Measurements from ENCODE around the gene PCK2.

DNA sequence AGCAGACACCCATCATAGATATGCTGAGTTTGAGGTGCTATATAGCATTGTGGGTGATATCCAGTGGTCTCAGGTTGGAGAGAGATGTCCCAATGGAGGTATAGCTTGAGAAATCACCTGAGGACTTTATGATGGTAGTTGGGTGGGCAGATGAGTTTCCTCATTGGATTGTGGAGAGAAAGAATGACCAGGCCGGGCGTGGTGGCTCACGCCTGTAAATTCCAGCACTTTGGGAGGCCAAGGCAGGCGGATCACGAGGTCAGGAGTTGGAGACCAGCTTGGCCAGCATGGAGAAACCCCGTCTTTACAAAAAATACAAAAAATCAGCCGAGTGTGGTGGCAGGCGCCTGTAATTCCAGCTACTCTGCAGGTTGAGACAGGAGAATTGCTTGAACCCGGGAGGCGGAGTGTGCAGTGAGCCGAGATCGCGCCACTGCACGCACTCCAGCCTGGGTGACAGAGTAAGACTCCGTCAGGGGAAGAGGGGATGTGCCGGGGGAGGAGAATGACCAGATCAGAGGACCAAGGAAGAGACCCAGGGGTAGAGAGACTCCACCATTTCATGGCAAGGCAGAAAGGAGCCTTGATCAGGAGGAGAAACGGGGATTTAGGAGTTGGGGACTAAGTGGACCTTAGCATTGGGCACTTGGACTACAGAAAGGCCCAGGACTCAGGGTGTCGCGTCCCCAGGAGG, 757 bp upstream of the PCK2 start:
- TF ChIP-seq POLR2A (IDR thresholded peaks at IDR 0.05), result no peak
- TF ChIP-seq, protein P1, sequence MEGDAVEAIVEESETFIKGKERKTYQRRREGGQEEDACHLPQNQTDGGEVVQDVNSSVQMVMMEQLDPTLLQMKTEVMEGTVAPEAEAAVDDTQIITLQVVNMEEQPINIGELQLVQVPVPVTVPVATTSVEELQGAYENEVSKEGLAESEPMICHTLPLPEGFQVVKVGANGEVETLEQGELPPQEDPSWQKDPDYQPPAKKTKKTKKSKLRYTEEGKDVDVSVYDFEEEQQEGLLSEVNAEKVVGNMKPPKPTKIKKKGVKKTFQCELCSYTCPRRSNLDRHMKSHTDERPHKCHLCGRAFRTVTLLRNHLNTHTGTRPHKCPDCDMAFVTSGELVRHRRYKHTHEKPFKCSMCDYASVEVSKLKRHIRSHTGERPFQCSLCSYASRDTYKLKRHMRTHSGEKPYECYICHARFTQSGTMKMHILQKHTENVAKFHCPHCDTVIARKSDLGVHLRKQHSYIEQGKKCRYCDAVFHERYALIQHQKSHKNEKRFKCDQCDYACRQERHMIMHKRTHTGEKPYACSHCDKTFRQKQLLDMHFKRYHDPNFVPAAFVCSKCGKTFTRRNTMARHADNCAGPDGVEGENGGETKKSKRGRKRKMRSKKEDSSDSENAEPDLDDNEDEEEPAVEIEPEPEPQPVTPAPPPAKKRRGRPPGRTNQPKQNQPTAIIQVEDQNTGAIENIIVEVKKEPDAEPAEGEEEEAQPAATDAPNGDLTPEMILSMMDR (IDR thresholded peaks at IDR 0.05), result peak in 1 of 6 experiments; percentile 9

Data from adrenal gland (tissue), 5 donors.